ENCODE measurements around the gene HOMEZ.

- TF ChIP-seq CTCF (conservative IDR thresholded peaks at IDR 0.05; ENCODE audit: low read depth in 2 of 2) (peak in 1 of 2 experiments; percentile 51; a peak in 2 of 4 replicates), EZH2 (IDR thresholded peaks at IDR 0.05; ENCODE audit: low read depth, unreplicated experiment) (no peak), POLR2AphosphoS5 (IDR thresholded peaks at IDR 0.05; ENCODE audit: low read depth) (no peak), CREB1 (CRISPR knock-in tag; IDR thresholded peaks at IDR 0.05; ENCODE audit: low read depth) (no peak), EZH2phosphoT487 (IDR thresholded peaks at IDR 0.05; ENCODE audit: unreplicated experiment) (no peak), NANOG (IDR thresholded peaks at IDR 0.05; ENCODE audit: borderline replicate concordance) (no peak), ZNF462 (CRISPR knock-in tag; IDR thresholded peaks at IDR 0.05) (no peak)
- TF ChIP-seq, protein P1, sequence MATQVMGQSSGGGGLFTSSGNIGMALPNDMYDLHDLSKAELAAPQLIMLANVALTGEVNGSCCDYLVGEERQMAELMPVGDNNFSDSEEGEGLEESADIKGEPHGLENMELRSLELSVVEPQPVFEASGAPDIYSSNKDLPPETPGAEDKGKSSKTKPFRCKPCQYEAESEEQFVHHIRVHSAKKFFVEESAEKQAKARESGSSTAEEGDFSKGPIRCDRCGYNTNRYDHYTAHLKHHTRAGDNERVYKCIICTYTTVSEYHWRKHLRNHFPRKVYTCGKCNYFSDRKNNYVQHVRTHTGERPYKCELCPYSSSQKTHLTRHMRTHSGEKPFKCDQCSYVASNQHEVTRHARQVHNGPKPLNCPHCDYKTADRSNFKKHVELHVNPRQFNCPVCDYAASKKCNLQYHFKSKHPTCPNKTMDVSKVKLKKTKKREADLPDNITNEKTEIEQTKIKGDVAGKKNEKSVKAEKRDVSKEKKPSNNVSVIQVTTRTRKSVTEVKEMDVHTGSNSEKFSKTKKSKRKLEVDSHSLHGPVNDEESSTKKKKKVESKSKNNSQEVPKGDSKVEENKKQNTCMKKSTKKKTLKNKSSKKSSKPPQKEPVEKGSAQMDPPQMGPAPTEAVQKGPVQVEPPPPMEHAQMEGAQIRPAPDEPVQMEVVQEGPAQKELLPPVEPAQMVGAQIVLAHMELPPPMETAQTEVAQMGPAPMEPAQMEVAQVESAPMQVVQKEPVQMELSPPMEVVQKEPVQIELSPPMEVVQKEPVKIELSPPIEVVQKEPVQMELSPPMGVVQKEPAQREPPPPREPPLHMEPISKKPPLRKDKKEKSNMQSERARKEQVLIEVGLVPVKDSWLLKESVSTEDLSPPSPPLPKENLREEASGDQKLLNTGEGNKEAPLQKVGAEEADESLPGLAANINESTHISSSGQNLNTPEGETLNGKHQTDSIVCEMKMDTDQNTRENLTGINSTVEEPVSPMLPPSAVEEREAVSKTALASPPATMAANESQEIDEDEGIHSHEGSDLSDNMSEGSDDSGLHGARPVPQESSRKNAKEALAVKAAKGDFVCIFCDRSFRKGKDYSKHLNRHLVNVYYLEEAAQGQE (IDR thresholded peaks at IDR 0.05; ENCODE audit: unreplicated experiment) = no peak
- TF ChIP-seq, protein P2, sequence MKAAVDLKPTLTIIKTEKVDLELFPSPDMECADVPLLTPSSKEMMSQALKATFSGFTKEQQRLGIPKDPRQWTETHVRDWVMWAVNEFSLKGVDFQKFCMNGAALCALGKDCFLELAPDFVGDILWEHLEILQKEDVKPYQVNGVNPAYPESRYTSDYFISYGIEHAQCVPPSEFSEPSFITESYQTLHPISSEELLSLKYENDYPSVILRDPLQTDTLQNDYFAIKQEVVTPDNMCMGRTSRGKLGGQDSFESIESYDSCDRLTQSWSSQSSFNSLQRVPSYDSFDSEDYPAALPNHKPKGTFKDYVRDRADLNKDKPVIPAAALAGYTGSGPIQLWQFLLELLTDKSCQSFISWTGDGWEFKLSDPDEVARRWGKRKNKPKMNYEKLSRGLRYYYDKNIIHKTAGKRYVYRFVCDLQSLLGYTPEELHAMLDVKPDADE (IDR thresholded peaks at IDR 0.05) = no peak
Observed at GRCh38 chr14:23299211-23299957, 13.5 kb upstream of the HOMEZ start.
